G401 (cell line): Measurements from ENCODE around the gene MIS18A. TPM values are rescaled to one million over a fixed set of nuclear protein-coding genes. Genes with fewer than 3 reads are reported as not detected.
"Not testable (repeated sequence)": the region's sequence is repeated elsewhere in the genome, so short reads cannot be mapped to it uniquely, and the experiment has no call there.

ENCODE experiments used
- DNase-seq: peaks from one replicate; pipeline ENCODE4 v3.0.0-alpha.2; 2015; ENCODE audit warnings: low spot score
- in situ Hi-C: cut with HindIII; loops from 2 replicates; pipeline ENCODE4 v1.10.0; 2016; ENCODE audit warnings: low sequenced_read_pairs, mixed read lengths
- total RNA-seq: library from RNA; depleted of rRNA; stranded (reverse); fragments of >200 nt; shearing (Covaris generic); gene quantifications from 2 replicates; pipeline ENCODE4 v1.2.3, GENCODE V29; 2014

The MIS18A gene
- total RNA-seq, 1 experiment from 2014 or later: 46.0 TPM

DNA sequence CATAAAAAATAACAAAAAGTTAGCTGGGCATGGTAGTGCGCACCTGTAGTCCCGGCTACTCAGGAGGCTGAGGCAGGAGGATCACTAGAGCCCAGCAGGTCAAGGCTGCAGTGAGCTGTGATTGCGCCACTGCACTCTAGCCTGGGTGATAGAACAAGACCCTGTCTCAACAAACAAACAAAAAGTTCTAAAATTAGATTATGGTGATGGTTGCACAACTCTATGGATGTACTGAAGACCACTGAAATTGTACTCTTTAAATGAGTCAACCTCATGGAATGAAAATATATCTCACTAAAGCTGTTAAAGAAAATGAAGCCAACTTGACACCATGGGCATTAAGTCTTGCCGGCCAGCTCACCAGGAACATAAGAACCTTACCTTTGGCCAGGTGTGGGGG is 28.9 kb upstream of the MIS18A start:
- DNase-seq: no peak
- in situ Hi-C loops: no loop called here

DNA sequence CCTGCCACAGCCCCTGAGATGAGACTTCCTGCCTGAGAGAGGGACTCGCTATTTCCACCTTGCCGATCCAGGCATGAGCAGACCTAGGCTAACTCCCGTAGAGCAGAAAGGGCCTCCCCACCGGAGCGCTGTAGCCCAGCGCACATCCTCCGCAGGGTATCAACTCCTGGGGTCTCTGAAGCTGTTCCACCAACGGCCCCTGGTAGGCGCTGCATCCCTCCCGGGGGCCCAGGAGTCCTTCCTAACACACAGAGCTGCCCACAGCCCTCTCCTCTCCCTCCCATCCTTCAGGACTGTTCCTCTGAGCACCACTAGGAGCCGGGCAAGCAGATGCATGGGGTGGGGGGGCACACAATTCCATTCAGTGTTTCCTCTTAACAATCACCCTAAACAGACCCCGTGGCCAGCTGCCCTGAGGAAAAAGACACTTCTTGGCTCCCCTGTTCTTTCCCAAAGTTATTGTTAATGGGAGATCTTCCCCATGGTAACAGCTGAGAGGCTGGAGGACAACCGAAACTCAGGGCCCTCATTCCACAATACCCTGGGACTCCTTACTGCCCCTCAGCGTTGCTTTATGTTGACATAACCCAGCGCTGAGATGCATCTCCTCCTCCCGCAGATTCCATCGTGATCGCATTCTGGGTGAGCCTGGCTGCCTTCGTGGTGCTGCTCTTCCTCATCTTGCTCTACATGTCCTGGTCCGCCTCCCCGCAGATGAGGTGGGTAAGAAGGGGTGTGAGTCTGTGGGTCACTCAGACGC is 27.4 kb upstream of the MIS18A start:
- DNase-seq: peak; percentile 7

GRCh38 chr21:32304998-32305397 is 26.1 kb upstream of the MIS18A start:
- in situ Hi-C loops: no loop called here
- no peak for DNase-seq

More for the DNA sequence above, 27.4 kb upstream of the MIS18A start:
- in situ Hi-C loops: no loop called here

DNA sequence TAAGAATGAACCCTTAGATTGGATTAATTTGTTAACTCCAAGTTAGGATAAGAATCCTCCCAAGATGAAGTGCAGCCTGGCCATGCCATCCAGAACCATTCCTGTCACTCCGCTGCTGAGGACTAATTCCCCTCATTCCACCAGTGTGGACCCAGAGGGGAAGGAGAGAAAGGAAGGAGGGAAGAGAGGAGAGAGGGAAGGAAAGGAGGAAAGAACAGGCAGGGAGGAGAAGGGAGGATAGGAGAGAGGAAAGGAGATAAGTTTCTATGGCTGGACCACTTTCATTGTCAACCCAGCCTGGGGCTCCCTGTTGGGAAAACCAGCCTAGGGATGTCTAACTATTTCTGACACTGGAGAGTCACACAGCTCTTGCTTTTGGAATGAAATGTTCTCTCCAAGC is 24.5 kb upstream of the MIS18A start:
- in situ Hi-C loops: no loop called here
- DNase-seq: no peak

- in situ Hi-C loops: no loop called here
Measured at GRCh38 chr21:32302560-32302959, 23.7 kb upstream of the MIS18A start.

GRCh38 chr21:32301596-32301995 is 22.7 kb upstream of the MIS18A start:
- in situ Hi-C loops: no loop called here
- no peak for DNase-seq

More at GRCh38 chr21:32302560-32302959, 23.7 kb upstream of the MIS18A start:
- no peak for DNase-seq

DNA sequence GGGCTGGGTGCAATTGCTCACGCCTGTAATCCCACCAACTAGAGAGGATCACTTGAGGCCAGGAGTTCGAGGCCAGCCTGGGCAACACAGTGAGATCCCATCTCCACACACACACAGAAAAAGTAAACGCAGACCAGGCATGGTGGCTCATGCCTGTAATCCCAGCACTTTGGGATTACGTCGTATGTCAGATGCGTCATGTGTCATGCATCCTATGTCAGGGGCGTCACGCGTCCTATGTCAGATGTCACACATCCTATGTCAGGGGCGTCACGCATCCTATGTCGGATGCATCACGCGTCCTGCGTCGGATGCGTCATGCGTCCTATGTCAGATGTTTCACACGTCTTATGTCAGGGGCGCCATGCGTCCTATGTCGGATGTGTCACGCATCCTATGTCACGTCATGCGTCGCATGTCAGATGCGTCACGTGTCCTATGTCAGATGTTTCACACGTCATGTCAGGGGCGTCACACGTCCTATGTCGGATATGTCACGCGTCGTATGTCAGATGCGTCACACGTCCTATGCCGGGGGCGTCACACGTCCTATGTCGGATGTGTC is 21.4 kb upstream of the MIS18A start:
- in situ Hi-C loops: no loop called here
- DNase-seq: no peak

GRCh38 chr21:32299695-32300094 is 20.8 kb upstream of the MIS18A start:
- in situ Hi-C loops: no loop called here
- DNase-seq: no peak

DNA sequence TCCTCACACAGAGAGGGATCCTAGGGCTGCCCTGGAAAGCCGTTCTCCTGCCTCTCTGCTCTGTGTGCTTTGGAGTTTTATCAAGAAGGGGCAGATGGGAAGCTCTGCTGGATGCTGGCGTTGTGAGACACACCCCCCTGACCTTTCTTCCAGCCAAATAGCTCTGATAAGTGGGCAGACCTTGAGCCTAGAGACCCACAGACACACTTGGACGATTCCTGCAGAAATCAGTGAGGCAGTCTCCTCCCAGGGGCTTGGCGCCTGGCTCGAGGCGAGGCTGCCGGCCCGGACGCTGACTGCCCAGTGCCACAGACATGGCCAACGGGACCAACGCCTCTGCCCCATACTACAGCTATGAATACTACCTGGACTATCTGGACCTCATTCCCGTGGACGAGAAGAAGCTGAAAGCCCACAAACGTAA is 19.8 kb upstream of the MIS18A start, which contains the start of gene MRAP:
TSS of gene MRAP (plus strand) at position 198 of the 424 bp plus-strand sequence. CDS start at position 315, 117 bp downstream.
- peak; percentile 91 for DNase-seq
- in situ Hi-C loops: no loop called here

GRCh38 chr21:32298148-32298559 is 19.3 kb upstream of the MIS18A start:
- in situ Hi-C loops: no loop called here
- no peak for DNase-seq

- in situ Hi-C loops: no loop called here
- DNase-seq: no peak
Measured at GRCh38 chr21:32297449-32297848, 18.6 kb upstream of the MIS18A start.

GRCh38 chr21:32285476-32285875 is 6.6 kb upstream of the MIS18A start:
- no peak for DNase-seq
- in situ Hi-C loops: no loop called here

- no peak for DNase-seq
- in situ Hi-C loops: no loop called here
Measured at GRCh38 chr21:32282992-32283391, 4.1 kb upstream of the MIS18A start.

- in situ Hi-C loops: no loop called here
- DNase-seq: no peak
Measured at GRCh38 chr21:32281531-32281930, 2.7 kb upstream of the MIS18A start.

DNA sequence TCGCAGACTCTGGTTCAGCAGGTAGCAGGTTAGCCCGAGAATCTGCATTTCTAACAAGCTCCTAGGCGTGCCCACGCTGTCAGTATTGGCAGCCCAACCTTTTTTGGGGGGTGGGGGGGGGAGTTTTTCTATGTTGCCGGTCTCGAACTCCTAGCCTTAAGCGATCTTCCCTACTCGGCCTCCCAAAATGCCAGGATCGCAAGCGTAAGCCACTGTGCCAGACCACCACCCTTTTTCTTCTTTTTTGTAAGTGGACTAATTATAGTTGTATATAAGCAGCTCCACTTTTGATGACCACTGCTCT is 480 bp upstream of the MIS18A start:
- in situ Hi-C loops: no loop called here
- no peak for DNase-seq

- in situ Hi-C loops: no loop called here
- DNase-seq: no peak
Measured at GRCh38 chr21:32278103-32278502, 746 bp downstream of the MIS18A start.

- in situ Hi-C loops: no loop called here
- no peak for DNase-seq
Measured at GRCh38 chr21:32276671-32277070, 2.2 kb downstream of the MIS18A start.

GRCh38 chr21:32270748-32271147 is 8.1 kb downstream of the MIS18A start:
- in situ Hi-C loops: no loop called here

DNA sequence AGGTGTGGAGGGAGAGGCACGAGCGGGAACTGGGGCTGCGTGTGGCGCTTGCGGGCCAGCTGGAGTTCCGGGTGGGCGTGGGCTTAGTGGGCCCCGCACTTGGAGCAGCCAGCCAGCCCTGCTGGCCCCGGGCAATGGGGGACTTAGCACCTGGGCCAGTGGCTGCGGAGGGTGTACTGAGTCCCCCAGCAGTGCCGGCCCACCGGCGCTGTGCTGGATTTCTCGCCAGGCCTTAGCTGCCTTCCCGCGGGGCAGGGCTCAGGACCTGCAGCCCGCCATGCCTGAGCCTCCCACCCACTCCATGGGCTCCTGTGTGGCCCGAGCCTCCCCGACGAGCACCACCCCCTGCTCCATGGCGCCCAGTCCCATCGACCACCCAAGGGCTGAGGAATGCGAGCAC is 13.5 kb downstream of the MIS18A start:
- DNase-seq, in situ Hi-C loops: not testable (repeated sequence)

More at GRCh38 chr21:32270748-32271147, 8.1 kb downstream of the MIS18A start:
- DNase-seq: no peak

- DNase-seq: no peak
- in situ Hi-C loops: no loop called here
Measured at GRCh38 chr21:32261929-32262328, 16.9 kb downstream of the MIS18A start.

DNA sequence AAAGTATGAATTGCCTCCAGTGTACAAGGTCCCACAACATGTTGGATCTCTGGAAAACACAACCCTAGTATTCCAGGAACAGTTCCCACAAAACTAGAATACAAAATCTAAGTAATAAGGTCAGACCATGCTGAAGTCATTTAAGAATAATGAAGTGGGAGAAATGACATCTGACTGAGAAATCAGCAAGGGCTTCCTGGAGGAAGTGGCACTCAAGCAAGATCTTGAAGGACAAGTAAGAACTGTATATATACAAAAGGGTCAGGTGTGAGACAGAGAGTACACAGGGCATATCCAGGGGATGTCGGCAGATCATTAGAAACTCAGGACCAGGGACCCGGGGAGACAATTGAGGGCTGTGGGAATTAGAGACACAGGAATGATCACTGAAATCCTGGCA is 18.7 kb downstream of the MIS18A start:
- in situ Hi-C loops: no loop called here
- DNase-seq: no peak
